MM.1S (cell line): ENCODE measurements around the gene RFPL3.

Source experiments
- DNase-seq: peaks from one replicate; pipeline ENCODE4 v3.0.0-alpha.2; 2015
- H2AFZ ChIP-seq: fragments of 300-600 bp; sonication (generic); 2 replicates; pipeline ENCODE4 v1.6.0; 2016; ENCODE audit warnings: antibody characterized with exemption, low read length
- H3F3A ChIP-seq: fragments of 300-600 bp; sonication (generic); 2 replicates; pipeline ENCODE4 v1.6.1; 2016; ENCODE audit warnings: mild to moderate bottlenecking, antibody characterized with exemption, low read length, moderate library complexity, mixed read lengths; ENCODE audit not compliant: insufficient read depth
- H3K27ac ChIP-seq: fragments of 300-600 bp; sonication (generic); 2 replicates; pipeline ENCODE4 v1.5.1; 2016; ENCODE audit warnings: mild to moderate bottlenecking, low read length
- H3K27me3 ChIP-seq: fragments of 300-600 bp; sonication (generic); replicated peaks from 2 replicates; pipeline ENCODE4 v1.6.0; 2016; ENCODE audit warnings: low read length; ENCODE audit not compliant: insufficient read depth
- H3K36me3 ChIP-seq: fragments of 300-600 bp; sonication (generic); replicated peaks from 2 replicates; pipeline ENCODE4 v1.6.1; 2016; ENCODE audit warnings: mild to moderate bottlenecking, low read length, mixed read lengths; ENCODE audit not compliant: insufficient read depth
- H3K4me1 ChIP-seq: fragments of 300-600 bp; sonication (generic); 2 replicates; pipeline ENCODE4 v1.6.1; 2016; ENCODE audit warnings: low read length, mixed read lengths
- H3K4me2 ChIP-seq: fragments of 300-600 bp; sonication (generic); 2 replicates; pipeline ENCODE4 v1.6.0; 2016; ENCODE audit warnings: low read depth, low read length
- H3K4me3 ChIP-seq: fragments of 300-600 bp; sonication (generic); 2 replicates; pipeline ENCODE4 v1.5.1; 2016; ENCODE audit warnings: low read length, mixed read lengths
- H3K79me2 ChIP-seq: fragments of 300-600 bp; sonication (generic); 2 replicates; pipeline ENCODE4 v1.6.1; 2016; ENCODE audit warnings: mixed run types, low read length, mixed read lengths
- H3K9ac ChIP-seq: fragments of 300-600 bp; sonication (generic); 2 replicates; pipeline ENCODE4 v1.6.1; 2016; ENCODE audit warnings: low read length, mixed read lengths
- H3K9me2 ChIP-seq: fragments of 300-600 bp; sonication (generic); replicated peaks from 2 replicates; pipeline ENCODE4 v1.6.1; 2016; ENCODE audit warnings: mild to moderate bottlenecking, low read length, mixed read lengths; ENCODE audit not compliant: insufficient read depth
- H3K9me3 ChIP-seq: fragments of 300-600 bp; sonication (generic); replicated peaks from 2 replicates; pipeline ENCODE4 v1.6.1; 2016; ENCODE audit warnings: mild to moderate bottlenecking, low read length, mixed read lengths; ENCODE audit not compliant: insufficient read depth
- H4K20me1 ChIP-seq: fragments of 300-600 bp; sonication (generic); 2 replicates; pipeline ENCODE4 v1.6.1; 2016; ENCODE audit warnings: mild to moderate bottlenecking, low read length, moderate library complexity, mixed read lengths; ENCODE audit not compliant: insufficient read depth
- EZH2 ChIP-seq: fragments of 300-600 bp; sonication (generic); optimal IDR thresholded peaks from 2 replicates; pipeline ENCODE3; 2017; ENCODE audit warnings: low read depth, mild to moderate bottlenecking, antibody characterized with exemption, low read length, mixed read lengths
- EZH2phosphoT487 ChIP-seq: fragments of 300-600 bp; sonication (generic); IDR thresholded peaks from 2 replicates; pipeline ENCODE4 v1.6.1; 2018; ENCODE audit warnings: antibody characterized with exemption, low read length
- TF ChIP-seq, protein P1 (sequence below): fragments of 300-600 bp; sonication (generic); IDR thresholded peaks from 2 replicates; pipeline ENCODE4 v1.5.1; 2016; ENCODE audit warnings: antibody characterized with exemption, low read length, mixed read lengths

RFPL3 gene

DNA sequence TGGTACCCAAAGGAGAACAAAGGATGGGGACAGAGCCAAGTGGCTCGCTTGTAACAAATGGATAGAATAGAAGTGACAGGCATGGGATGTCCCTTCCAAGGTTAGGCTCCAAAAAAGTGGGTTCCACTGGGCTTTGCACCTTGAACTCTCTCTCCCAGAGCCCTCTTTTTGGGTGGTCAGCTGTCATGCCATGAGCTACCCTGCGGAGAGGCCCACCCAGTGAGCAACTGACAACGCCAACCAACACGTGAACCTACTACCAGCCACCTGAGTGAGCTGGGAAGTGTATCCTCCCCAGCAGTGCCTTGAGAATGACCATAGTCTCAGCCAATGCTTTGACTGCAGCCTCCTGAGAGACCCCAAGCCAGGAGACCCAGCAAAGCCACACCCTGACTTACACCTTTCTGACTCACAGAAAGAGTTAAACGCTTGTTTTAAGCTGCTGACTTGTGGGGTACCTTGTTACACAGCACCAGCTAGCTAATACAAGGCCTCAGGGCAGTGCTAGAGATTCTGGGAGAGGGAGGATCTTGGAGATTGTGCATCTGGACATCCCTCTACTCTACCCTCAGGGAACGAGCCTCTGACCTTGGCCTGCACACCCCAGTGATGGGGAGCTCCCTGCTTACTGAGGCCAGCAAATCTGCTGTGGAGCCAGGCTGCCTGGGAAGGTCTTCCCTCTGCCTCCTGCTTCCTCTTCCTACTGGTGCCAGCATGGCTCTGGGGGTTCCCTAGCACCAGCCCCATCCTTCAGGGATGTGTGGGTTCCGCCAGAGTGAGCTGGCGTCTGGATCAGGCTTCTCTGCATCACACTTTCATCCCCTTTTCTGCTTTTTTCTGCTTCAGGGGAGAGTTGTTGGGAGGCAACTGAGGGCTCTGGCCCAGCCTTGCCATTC lies 29.1 kb upstream of the RFPL3 start:
- H4K20me1 ChIP-seq = no peaks in the 10 kb centered on the region
- H3K4me1 ChIP-seq = no peaks in the 10 kb centered on the region
- H3K36me3 ChIP-seq = no peaks in the 10 kb centered on the region
- H2AFZ ChIP-seq = no peak overlapping the region
- H3F3A ChIP-seq = no peaks in the 10 kb centered on the region
- H3K79me2 ChIP-seq = no peaks in the 10 kb centered on the region
- no peaks in the 10 kb centered on the region for H3K9me3 ChIP-seq
- no peaks in the 10 kb centered on the region for H3K27me3 ChIP-seq
- H3K27ac ChIP-seq = no peak overlapping the region
- TF ChIP-seq, protein P1, sequence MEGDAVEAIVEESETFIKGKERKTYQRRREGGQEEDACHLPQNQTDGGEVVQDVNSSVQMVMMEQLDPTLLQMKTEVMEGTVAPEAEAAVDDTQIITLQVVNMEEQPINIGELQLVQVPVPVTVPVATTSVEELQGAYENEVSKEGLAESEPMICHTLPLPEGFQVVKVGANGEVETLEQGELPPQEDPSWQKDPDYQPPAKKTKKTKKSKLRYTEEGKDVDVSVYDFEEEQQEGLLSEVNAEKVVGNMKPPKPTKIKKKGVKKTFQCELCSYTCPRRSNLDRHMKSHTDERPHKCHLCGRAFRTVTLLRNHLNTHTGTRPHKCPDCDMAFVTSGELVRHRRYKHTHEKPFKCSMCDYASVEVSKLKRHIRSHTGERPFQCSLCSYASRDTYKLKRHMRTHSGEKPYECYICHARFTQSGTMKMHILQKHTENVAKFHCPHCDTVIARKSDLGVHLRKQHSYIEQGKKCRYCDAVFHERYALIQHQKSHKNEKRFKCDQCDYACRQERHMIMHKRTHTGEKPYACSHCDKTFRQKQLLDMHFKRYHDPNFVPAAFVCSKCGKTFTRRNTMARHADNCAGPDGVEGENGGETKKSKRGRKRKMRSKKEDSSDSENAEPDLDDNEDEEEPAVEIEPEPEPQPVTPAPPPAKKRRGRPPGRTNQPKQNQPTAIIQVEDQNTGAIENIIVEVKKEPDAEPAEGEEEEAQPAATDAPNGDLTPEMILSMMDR = no peak
- TF ChIP-seq EZH2 (no peak), EZH2phosphoT487 (no peak)
- no peak overlapping the region for H3K4me2 ChIP-seq
- H3K9me2 ChIP-seq = no peaks in the 10 kb centered on the region
- no peak overlapping the region for H3K4me3 ChIP-seq
- no peak for DNase-seq
- no peak overlapping the region for H3K9ac ChIP-seq

GRCh38 chr22:32329202-32329645 lies 28.4 kb upstream of the RFPL3 start:
- no peak overlapping the region for H2AFZ ChIP-seq
- H3K27me3 ChIP-seq = no peaks in the 10 kb centered on the region
- H3K9ac ChIP-seq = no peak overlapping the region
- H3K4me1 ChIP-seq = no peaks in the 10 kb centered on the region
- no peak overlapping the region for H3K4me2 ChIP-seq
- no peaks in the 10 kb centered on the region for H3K79me2 ChIP-seq
- H3K36me3 ChIP-seq = no peaks in the 10 kb centered on the region
- H3K9me3 ChIP-seq = no peaks in the 10 kb centered on the region
- no peak overlapping the region for H3K27ac ChIP-seq
- H4K20me1 ChIP-seq = no peaks in the 10 kb centered on the region
- H3F3A ChIP-seq = no peaks in the 10 kb centered on the region
- TF ChIP-seq EZH2phosphoT487 (no peak), EZH2 (no peak)
- TF ChIP-seq, protein P1 = no peak
- no peak overlapping the region for H3K4me3 ChIP-seq
- DNase-seq = no peak
- H3K9me2 ChIP-seq = no peaks in the 10 kb centered on the region

- Histone ChIP-seq H3K27me3 (no peaks in the 10 kb centered on the region), H2AFZ (no peak overlapping the region), H4K20me1 (no peaks in the 10 kb centered on the region), H3K9me3 (no peaks in the 10 kb centered on the region), H3K4me2 (no peak overlapping the region), H3K27ac (no peak overlapping the region), H3F3A (no peaks in the 10 kb centered on the region), H3K9ac (no peak overlapping the region), H3K9me2 (no peaks in the 10 kb centered on the region), H3K4me3 (no peak overlapping the region), H3K79me2 (no peaks in the 10 kb centered on the region), H3K36me3 (no peaks in the 10 kb centered on the region), H3K4me1 (no peaks in the 10 kb centered on the region)
- no peak for DNase-seq
- TF ChIP-seq, protein P1 = no peak
- TF ChIP-seq EZH2phosphoT487 (no peak), EZH2 (no peak)
These were observed 26.3 kb upstream of the RFPL3 start for GRCh38 chr22:32331236-32331917.
